HG02973 (cell line): Measurements from ENCODE around the gene PTPRT.

Experiments used
- ATAC-seq: cut with Tn5 transposase; IDR thresholded peaks from one replicate; pipeline ENCODE4 v1.9.1; 2021; ENCODE audit warnings: moderate library complexity; ENCODE audit not compliant: unreplicated experiment

Gene PTPRT

DNA sequence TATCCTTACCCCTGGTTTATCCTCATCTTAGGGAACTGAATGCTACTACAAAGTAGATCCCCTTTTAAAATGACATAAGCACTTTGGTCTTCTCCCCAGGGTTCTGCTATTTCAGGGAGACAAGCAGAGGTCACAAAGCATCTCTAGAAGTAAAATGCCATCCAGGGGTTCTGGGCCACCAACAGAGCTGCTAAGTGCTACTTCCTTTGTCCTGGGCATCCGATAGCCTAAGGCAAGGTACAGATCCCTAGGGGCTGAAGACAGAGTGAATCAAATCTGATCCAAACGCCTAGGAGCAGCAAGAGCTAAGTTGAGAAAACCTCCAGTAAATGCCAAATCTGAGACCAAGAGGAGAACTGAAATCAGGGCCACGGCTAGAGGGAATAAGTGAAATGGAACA is 161.2 kb downstream of the PTPRT start:
- no peak for ATAC-seq

DNA sequence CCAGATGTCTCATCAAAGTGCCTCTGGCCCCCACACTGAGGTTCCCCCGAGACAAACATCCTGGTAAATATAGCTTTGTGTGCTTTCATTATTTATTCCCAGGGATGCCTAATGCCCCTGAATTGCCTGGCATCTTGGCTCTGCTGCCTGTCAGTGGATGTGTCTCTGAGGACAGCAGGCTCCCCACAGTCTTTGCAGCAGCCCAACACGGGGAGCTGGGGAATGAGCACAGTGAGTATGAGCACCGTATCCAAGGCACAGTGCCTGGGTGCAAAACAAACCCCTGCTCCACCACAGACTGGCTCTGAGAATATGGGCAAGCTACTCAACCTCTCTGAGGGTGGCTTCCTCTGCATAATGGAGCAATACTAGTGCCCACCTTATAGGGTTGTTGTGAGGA is 165.9 kb downstream of the PTPRT start:
- no peak for ATAC-seq

DNA sequence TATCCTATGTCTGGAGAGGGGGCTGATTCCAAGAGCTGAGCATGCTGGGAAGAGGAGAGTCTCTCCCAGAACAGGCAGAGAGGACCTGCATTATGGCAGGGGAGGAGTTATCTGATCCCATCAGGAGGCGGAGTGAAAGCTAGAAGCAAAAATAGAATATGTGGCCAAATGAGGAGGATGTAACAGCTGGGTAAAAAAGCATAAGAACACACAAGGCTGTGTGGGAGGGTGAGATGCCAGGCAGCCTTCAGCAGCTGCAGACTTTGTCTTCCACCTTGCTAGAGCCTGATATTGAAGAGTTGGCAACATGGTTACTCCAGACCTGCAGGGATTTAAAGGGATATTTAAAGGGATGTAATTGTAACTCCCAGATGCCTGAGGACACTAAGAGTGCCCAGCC is 167.1 kb downstream of the PTPRT start:
- no peak for ATAC-seq

DNA sequence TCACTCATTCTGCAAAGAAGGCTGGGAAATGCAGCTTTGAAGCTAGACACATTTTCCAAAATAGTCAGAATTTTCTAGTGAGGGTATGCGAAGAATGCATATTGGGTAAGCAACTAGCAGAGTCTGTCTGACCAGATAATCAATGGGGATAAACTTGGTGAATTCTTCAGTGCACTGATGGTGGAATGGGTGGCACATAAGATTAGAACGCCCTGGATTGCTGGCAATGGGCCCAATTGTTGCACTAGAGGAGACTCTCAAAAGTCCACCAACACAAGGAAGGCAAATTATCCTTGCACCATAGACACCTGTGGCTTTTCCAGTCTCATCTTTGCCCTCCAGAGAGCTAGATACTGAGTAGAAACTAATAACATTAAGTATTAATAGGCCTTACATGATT is 167.6 kb downstream of the PTPRT start:
- ATAC-seq = no peak

DNA sequence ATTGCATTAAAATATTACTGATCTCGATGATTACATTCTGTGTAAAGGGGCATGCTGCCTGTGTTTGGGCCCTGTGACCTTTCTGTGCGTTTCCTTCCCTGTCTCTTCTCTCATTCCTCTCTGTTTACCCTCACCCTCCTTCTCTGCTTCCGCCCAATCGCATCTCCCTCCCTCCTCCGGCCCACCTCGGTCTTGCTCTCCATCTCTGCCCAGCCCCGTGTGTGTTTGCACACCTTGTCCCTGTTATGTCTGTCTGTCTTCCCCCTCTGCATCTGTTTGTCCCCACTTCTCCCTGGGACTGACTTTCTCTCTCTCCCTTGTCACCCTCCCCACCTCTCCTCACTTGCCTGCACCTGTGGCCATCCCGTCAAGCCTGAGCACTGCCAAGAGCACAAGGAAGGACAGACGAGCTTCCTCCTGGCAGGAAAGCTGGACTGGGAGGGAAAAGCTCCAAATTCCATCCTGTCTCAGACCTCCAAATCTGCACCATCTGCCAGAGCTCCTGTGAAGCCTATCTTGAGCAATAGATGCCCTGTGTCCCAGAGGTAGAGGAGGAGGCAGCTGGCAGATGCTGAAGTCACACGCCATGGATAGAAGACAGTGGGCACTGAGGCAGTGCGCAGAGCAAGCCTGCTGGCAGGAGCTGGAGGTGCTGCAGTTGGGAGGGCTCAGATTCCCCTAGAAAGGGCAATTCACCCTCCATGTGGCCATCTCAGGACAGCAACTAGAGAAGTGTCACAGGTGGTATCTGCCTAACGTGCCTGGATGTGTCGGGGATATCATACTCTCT is 172.3 kb downstream of the PTPRT start:
- ATAC-seq = no peak

DNA sequence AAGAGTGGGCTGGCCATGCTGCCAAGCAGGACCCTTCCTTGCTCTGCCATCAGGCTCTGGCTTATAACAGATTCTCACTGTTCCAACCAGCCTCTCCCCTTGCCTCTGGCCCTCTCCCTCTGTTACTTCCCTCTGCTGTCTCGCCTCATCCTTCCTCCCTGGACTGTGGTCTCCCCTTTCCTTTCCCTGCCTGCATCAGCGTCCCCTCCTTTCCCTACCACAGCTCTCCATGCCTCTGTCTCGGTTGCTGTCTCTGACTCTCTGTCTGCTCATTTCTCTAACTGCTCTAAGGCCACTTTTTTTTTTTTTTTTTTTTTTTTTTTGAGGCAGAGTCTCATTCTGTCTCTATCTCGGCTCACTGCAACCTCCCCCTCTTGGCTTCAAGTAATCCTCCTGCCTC is 173.4 kb downstream of the PTPRT start:
- no peak for ATAC-seq

DNA sequence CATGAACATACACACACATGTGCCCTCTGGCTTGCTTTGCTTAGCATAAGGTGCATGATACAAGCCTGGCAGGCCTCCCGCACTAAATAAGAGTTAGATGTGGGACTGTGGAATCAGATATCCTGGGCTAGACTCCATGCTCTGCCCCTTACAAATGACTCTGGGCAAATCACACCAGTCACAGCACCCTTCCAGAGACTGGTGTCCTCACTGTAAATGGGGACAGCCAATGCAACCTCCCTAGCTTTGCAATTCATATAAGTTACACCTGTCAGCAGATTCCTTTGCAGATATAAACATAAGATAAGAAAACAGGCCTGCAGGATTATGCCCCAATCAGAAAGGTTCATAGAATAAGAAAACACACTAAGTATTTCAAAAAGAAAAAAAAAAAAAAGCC is 174.1 kb downstream of the PTPRT start:
- no peak for ATAC-seq

DNA sequence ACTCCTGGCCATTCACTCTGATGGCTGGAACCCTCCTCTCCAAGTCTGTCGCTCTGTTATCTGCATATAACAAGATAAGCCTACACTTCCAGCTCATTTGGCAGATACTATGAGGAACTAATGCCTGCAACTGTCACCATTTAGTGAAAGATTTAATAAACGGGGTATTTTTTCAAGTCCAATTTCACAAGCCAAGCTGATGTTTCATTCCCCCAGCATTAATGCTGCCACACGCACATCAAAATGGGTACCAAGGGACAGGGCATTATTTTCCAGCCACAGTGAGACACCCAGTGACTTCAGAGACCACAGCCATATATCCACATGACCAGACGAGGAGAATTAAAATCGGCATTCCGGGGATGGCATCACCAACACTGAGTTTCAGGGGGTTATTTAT is 175.5 kb downstream of the PTPRT start:
- no peak for ATAC-seq

DNA sequence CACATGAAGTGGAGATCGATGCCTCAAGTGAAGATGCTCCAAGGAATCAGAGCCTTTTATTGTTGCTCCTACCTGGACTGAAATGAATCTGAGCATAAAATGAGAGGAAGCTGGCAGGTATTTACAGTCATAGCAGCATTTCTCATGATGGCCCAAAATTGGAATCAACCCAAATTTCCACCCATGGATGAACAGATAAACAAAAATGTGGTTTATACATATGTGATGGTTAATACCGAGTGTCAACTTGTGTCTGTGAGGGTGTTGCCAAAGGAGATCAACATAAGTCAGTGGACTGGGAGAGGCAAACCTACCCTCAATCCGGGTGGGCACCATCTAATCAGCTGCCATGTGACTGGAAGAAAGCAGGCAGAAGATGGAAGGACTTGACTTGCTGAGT is 178.2 kb downstream of the PTPRT start:
- ATAC-seq = no peak

DNA sequence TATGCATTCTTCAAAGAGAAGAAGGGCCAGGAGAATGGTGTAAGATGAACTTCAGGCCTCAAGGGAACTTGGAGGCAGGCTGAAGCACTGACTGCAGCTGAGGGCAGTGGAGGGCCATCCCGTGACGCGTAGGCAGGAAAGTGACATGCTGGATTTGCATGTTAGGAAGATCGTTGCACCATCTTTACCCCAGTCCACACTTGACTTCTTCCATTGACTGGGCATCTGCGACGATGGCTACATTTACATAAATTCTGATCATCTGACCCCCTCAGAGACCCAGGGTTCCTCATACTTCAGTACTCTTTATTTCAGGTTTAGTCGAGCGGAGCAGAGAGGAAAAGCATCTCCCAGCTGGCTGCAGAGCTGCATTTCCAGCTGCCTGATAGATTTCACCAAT is 180.2 kb downstream of the PTPRT start:
- no peak for ATAC-seq

DNA sequence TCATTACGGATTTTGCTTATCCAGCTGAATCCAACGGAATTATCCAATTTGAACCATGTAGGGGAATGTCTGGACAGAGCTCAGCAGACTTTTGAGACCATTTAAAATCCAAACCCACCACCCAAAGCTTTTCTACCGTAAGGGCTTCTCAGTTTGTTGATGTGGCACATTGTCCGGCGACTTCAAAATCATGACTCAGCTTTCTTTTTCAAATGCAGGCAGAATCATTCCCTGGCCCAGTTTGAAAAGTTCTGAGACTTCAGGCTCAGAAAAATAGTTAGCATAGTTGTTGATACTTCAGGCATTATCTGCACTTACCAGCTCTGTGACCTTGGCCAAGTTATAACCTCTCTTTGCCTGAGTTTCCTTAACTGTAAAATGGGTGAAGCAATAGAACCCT is 182.2 kb downstream of the PTPRT start:
- no peak for ATAC-seq

DNA sequence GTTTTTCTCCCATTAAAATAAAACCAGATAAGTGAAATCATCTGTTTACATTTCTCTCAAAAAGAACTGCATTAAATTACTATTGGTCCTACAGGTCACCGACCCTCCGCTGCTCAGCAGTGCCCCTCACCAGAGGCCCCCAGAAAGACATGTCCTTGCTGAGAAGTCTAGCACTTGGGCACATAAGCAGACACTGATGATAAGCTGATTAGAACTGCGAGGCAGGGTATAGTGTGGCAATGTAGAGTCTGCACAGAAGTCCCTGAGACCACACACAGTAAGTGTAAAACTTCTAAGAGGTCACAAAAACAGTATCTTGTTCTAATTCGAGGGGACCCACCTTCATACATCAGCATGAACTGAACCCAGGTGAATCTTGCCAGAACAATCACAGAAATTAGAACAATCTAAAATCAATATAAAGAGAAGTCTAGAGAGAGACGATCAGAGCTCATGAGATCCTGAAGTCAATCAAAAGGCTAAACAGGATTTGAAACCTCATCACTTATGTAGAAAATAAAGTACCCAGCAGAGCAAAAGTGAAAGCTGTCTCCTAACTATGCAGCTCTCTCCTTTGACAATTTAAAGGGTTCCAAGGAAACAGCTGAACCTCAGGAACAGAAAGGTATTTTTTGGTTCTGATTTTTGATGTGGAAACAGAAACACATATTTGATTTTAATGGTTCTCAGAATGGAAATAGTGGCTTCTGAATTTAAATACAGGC is 182.9 kb downstream of the PTPRT start:
- ATAC-seq = no peak

DNA sequence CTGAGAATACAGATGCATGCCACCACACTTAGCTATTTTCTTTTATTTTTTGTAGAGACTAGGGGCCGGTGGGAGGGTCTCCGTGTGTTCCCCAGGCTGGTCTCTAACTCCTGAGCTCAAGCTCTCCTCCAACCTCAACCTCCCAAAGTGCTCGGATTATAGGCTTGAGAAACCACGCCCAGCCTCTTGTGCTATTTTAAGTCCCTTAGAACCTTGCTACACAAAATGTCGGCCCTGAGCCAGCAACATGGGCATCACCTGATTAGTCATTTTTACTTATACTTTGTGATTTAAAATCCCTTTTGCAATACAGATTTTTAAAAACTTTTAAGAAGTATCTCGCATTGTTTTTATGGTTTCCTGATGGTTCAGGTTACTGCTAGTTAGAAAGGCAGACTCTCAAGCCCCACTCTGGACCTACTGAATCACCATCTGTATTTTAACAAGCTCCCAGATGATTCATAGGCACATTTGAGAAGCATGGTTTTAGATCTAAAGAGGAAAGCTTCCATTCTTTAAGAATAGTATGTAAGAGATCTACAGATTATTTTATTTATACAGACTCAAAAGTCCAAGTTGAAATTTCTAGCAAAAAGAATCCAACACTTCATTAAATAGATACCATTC is 186.3 kb downstream of the PTPRT start:
- no peak for ATAC-seq

DNA sequence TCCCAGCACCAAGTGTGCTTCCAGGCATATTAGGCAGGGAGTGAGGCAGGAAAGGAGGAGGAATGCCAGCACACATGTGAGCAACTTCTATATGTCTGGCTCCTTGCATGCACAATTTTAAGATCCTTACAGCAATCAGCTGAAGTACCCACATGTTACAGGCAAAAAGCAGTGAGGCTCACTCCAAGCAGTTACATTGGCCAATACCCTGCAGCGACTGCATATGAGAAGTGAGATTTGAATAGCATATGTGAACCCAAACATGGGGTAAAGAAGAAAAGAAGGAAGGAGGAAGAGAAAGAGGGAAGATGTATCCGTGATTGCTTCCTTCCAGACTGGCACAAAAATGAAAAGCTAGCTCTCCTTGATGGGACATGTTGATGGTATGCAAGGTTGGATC is 193.6 kb downstream of the PTPRT start:
- ATAC-seq = no peak

DNA sequence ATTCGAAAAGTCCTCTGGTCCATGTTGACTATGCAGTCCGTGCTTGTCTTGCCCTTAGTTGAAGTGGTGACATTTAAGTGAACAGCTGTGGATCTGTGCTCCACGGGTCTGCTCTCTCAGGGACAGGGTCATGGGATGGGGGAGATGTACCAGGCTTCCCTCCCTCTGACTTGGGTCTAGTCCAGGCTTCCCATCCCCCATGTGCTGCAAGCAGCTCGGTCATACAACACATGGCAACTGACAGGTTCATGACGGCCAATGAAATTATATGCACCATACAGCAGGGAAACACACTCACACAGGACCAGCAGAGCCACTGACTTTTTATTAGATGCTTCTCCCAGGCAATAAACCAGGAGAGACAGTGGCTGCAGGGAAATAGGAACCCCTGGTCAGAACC is 201.4 kb downstream of the PTPRT start:
- no peak for ATAC-seq

DNA sequence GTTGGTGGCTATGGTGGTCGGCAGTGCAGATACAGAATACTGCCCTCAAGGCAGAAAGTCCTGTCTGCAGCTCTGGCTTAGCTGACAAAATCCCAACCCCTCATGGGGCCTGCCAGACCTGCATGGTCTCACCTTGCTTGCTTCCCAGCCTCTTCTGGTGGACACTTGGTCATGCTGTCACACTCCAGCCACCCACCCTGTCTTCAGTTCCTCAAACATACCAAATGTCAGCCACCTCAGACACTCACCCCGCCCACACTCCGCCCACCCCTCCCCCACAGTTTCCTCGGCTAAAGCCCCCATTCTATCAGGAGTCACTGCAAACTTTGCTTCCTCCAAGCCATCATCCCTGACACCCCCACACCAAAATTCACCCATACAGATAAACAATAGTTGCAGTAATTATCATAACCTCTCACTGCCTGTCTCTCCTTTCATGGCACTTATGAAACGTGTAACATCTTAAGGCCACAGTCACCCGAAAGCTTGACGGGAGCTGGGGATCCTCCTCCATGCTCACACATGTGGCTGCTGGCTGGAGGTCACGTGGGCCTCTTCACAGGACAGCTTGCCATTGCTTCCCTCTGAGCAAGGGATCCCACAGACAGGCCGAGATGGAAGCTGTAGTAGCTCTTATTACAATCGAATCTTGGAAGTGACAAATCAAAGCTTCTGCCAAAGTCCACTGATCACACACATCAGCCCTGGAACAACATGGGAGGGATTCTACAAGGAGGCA is 202.2 kb downstream of the PTPRT start:
- no peak for ATAC-seq

DNA sequence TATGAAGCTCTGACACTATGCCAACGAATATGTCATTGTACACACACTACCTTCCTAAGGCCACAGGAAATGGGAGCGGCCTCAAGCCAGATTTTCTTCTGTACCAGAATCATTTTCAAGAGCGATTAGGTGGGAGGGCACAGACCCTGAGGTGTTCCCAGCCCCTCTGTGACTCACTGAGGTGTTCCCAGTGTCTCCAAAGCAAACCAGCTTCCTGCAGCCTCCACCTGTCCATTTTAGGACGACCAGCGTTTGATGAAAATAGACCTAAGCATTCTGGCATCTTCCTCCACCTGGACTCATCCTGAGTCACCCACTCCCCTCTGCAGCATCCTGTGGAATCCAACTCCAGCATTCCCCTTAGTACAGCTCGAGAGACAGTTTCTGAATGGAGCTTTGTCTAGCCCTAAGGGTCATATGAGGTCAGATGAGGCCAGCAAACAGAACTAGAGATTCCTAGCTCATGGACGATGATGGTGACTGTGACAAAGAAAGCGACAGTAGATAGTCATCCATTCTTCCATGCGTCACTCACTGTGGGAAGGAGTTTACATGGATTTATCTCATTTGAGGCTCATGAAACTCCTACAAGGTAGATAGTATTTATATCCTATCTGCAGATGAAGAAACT is 203.4 kb downstream of the PTPRT start:
- no peak for ATAC-seq

DNA sequence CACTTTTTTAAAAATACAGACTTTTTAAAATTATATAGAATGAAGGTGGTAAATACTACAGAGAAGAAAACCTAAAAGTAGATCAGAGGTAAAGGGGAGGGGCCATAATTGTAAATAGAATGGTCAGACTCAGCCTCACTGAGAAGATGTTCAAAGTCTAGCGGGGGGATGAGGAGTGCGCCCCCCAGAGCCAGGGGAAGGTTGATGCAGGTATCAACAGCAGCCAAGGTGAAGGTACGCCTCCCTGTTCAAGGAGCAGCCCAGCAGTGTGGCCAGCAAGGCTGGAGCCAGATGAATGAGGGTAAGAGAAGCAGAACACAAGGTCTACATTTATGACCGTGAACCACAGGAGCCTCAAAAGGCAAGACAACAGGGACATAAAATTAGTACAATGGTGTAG is 204.1 kb downstream of the PTPRT start:
- ATAC-seq = no peak

DNA sequence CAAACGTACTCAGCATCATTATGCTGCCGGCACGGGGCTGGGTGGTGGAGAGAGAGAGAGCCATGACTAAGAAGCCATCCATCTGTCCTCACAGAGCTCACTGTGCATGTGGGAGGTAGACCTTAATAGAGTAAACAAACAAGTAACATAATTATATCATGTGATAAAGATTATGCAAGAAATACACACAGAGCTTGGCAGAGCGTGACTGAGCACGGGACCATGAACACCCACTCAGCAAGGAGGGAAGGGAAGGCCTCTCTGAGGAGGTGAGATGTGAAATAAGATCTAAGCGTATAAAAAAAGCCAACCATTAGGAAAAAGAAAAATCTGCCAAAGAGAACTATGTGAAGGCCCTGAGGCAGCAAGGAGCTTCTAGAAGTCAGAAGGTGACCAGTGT is 207.5 kb downstream of the PTPRT start:
- ATAC-seq = no peak

DNA sequence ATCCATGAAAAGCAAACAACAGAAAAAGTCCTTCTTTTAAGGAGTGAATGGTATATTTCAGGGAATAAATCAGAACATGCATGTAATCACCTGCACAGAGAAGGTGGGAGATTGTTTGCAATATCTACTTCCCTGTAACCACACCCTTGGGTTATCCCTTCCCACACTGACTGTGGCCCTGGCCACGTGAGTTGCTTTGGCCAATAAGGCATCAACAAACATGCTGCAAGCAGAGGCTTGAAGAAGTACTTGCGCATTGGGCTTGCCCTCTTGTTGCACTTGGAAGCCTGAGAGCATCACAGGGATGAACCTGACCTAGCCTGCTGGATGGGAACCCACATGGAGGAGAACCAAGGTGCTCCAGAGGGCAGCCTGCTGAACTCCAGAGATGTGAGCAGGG is 208.5 kb downstream of the PTPRT start:
- no peak for ATAC-seq

DNA sequence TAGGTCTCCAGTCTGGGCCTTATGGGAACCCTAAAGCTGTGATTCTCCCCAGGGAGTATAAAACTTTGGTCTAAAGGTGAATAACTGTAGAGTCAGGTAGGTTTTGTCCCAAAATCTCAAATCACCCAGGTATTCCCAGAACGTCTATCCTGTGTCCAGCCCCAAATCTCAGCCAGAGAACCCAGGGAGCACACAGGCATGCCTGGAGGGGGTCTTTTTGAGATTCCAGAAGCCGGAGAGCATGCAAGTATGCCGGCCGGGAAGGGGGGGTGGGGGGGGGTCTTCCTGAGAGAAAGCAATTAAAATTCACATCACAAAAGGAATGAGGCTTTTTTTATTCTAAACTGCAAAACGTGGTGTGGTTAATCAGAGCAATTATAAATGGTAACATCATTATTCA is 210.0 kb downstream of the PTPRT start:
- no peak for ATAC-seq
